Upper lobe of left lung (tissue), 4 donors: ENCODE data around the gene PIGS.

Source experiments
- CTCF ChIP-seq, 6 experiments: fragments of 450-650 bp in 4 of 6; fragments of 200-600 bp in 2 of 6; sonication (generic) in 2 of 6; IDR thresholded peaks; one replicate each; pipeline ENCODE4 v1.5.1; 2016 to 2019; ENCODE audit warnings: antibody characterized with exemption in 6 of 6
- EP300 ChIP-seq, 4 donors: sonication (generic); formaldehyde crosslinking; IDR thresholded peaks; one replicate each; pipeline ENCODE4 v1.5.1; 2017; ENCODE audit warnings: antibody characterized with exemption in 4 of 4, control low read depth in 2 of 4
- POLR2A ChIP-seq, 4 donors: fragments of 450-650 bp; IDR thresholded peaks; one replicate each; pipeline ENCODE4 v1.5.1; 2016 to 2017; ENCODE audit warnings: antibody characterized with exemption in 4 of 4, mild to moderate bottlenecking in 2 of 4
- POLR2AphosphoS5 ChIP-seq, 2 donors: sonication (generic); formaldehyde crosslinking; IDR thresholded peaks; one replicate each; pipeline ENCODE4 v1.5.1; 2017; ENCODE audit warnings: antibody characterized with exemption in 2 of 2

- TF ChIP-seq CTCF (IDR thresholded peaks at IDR 0.05) (no peak), POLR2A (IDR thresholded peaks at IDR 0.05) (no peak), POLR2AphosphoS5 (IDR thresholded peaks at IDR 0.05) (no peak), EP300 (IDR thresholded peaks at IDR 0.05) (no peak)
Observed at GRCh38 chr17:28521311-28522085, 49.8 kb downstream of the PIGS start.
